SK-N-SH (cell line): Measurements from ENCODE around the gene RPL28. TPM values are rescaled to one million over a fixed set of nuclear protein-coding genes. Genes with fewer than 3 reads are reported as not detected.

Experiments used
- CTCF ChIA-PET: fragments of 300-600, 350-600 bp; formaldehyde crosslinking; extraction: SDS; loops from one replicate; lab custom pipeline; 2021; lab: Yijun Ruan, JAX
- POLR2A ChIA-PET: fragments of 350-600 bp; sonication (Branson Sonifier 250); formaldehyde crosslinking; extraction: SDS; loops from one replicate; lab custom pipeline; 2020; ENCODE audit warnings: antibody characterized with exemption, inconsistent platforms; lab: Yijun Ruan, JAX
- DNase-seq: peaks from one replicate; pipeline ENCODE4 v3.0.0; 2012
- H2AFZ ChIP-seq: fragments of 200-600 bp; sonication (generic); 2 replicates; pipeline ENCODE4 v1.8.1; 2016; ENCODE audit warnings: antibody characterized with exemption, mild to moderate bottlenecking, low read depth
- H3F3A ChIP-seq: fragments of 200-600 bp; sonication (generic); replicated peaks from 2 replicates; pipeline ENCODE3; 2016; ENCODE audit warnings: antibody characterized with exemption, mild to moderate bottlenecking; ENCODE audit not compliant: insufficient read depth
- H3K27ac ChIP-seq, 2 experiments: fragments of 200-500 bp in 1 of 2; fragments of 200-600 bp in 1 of 2; sonication (Bioruptor generic) in 1 of 2; sonication (generic), shearing (Covaris generic) in 1 of 2; 2 replicates each; pipeline versions ENCODE4 v1.5.1 to v1.6.1; 2014 to 2016; ENCODE audit warnings: low read depth in 2 of 2, inconsistent platforms in 1 of 2, low read length in 1 of 2, mild to moderate bottlenecking in 1 of 2, mixed read lengths in 1 of 2
- H3K27me3 ChIP-seq: fragments of 200-600 bp; sonication (generic), shearing (Covaris generic); 2 replicates; pipeline ENCODE4 v1.6.1; 2016; ENCODE audit warnings: mixed run types; ENCODE audit not compliant: insufficient read depth
- H3K36me3 ChIP-seq, 2 experiments: fragments of 200-500 bp in 1 of 2; fragments of 200-600 bp in 1 of 2; sonication (Bioruptor generic) in 1 of 2; sonication (generic) in 1 of 2; replicated peaks in 1 of 2; 2 replicates each; pipeline versions ENCODE3 to v1.5.1; 2014 to 2016; ENCODE audit warnings: low read length in 1 of 2, mild to moderate bottlenecking in 1 of 2; ENCODE audit not compliant: insufficient read depth in 2 of 2, control insufficient read depth in 1 of 2
- H3K4me1 ChIP-seq, 2 experiments: fragments of 200-500 bp in 1 of 2; fragments of 200-600 bp in 1 of 2; sonication (Bioruptor generic) in 1 of 2; sonication (generic), shearing (Covaris generic) in 1 of 2; 2 replicates each; pipeline versions ENCODE4 v1.5.1 to v1.6.1; 2014 to 2016; ENCODE audit warnings: low read depth in 1 of 2, low read length in 1 of 2, mixed run types in 1 of 2; ENCODE audit not compliant: insufficient read depth in 2 of 2, control insufficient read depth in 1 of 2
- H3K4me2 ChIP-seq: fragments of 200-600 bp; sonication (generic), shearing (Covaris generic); 2 replicates; pipeline ENCODE4 v1.6.1; 2017; ENCODE audit warnings: mixed run types
- H3K4me3 ChIP-seq, 2 experiments: fragments of 200-500 bp in 1 of 2; fragments of 200-600 bp in 1 of 2; sonication (Bioruptor generic) in 1 of 2; sonication (generic), shearing (Covaris generic) in 1 of 2; 2 replicates each; pipeline versions ENCODE4 v1.5.1 to v1.8.1; 2014 to 2016; ENCODE audit warnings: low read depth in 2 of 2, inconsistent platforms in 1 of 2, low read length in 1 of 2, mild to moderate bottlenecking in 1 of 2, mixed read lengths in 1 of 2, moderate library complexity in 1 of 2
- H3K79me2 ChIP-seq: fragments of 200-600 bp; sonication (generic); 2 replicates; pipeline ENCODE4 v1.8.1; 2017; ENCODE audit warnings: mild to moderate bottlenecking; ENCODE audit not compliant: insufficient read depth
- H3K9ac ChIP-seq: fragments of 200-600 bp; sonication (generic); 2 replicates; pipeline ENCODE4 v1.6.1; 2017; ENCODE audit warnings: mixed run types
- H3K9me2 ChIP-seq: fragments of 200-600 bp; sonication (generic); 2 replicates; pipeline ENCODE4 v1.6.1; 2017; ENCODE audit warnings: mixed run types
- H3K9me3 ChIP-seq: fragments of 200-600 bp; sonication (generic); 2 replicates; pipeline ENCODE4 v1.6.1; 2017; ENCODE audit warnings: mixed run types, mild to moderate bottlenecking, moderate library complexity
- H4K20me1 ChIP-seq: fragments of 200-600 bp; sonication (generic); 2 replicates; pipeline ENCODE4 v1.6.1; 2017; ENCODE audit warnings: mild to moderate bottlenecking, mixed run types; ENCODE audit not compliant: insufficient read depth
- ELF1 ChIP-seq: IDR thresholded peaks from 2 replicates; pipeline ENCODE4 v1.4.0; 2012
- EP300 ChIP-seq, 2 experiments: IDR thresholded peaks; 2 replicates each; pipeline versions ENCODE4 v1.4.0 to v1.6.1; 2012; ENCODE audit warnings: borderline replicate concordance in 1 of 2, low read depth in 1 of 2, low read length in 1 of 2
- GATA2 ChIP-seq: sonication (generic); formaldehyde crosslinking; IDR thresholded peaks from 2 replicates; pipeline ENCODE4 v1.5.0; 2020; ENCODE audit warnings: mild to moderate bottlenecking, missing genetic modification reagents
- JUND ChIP-seq: IDR thresholded peaks from 2 replicates; pipeline ENCODE4 v1.4.0; 2012
- MAX ChIP-seq: IDR thresholded peaks from 2 replicates; pipeline ENCODE4 v1.4.0; 2012; ENCODE audit warnings: low read depth
- MEF2A ChIP-seq: IDR thresholded peaks from 2 replicates; pipeline ENCODE4 v1.4.0; 2012; ENCODE audit warnings: low read depth, borderline replicate concordance
- MXI1 ChIP-seq: IDR thresholded peaks from 2 replicates; pipeline ENCODE4 v1.6.1; 2012; ENCODE audit warnings: mild to moderate bottlenecking, low read depth, low read length, improper control_type of control experiment
- NFIC ChIP-seq: IDR thresholded peaks from 2 replicates; pipeline ENCODE4 v1.4.0; 2012; ENCODE audit warnings: borderline replicate concordance
- NRF1 ChIP-seq: IDR thresholded peaks from 2 replicates; pipeline ENCODE4 v1.6.1; 2012; ENCODE audit warnings: low read depth, mild to moderate bottlenecking, low read length
- PBX3 ChIP-seq: IDR thresholded peaks from 2 replicates; pipeline ENCODE4; 2012
- POLR2AphosphoS5 ChIP-seq: IDR thresholded peaks from 2 replicates; pipeline ENCODE4 v1.6.1; 2012; ENCODE audit warnings: low read depth, low read length
- RAD21 ChIP-seq: IDR thresholded peaks from 2 replicates; pipeline ENCODE4 v1.6.1; 2012; ENCODE audit warnings: mild to moderate bottlenecking, low read length
- REST ChIP-seq: IDR thresholded peaks from 2 replicates; pipeline ENCODE4 v1.6.1; 2012; ENCODE audit warnings: mild to moderate bottlenecking, low read depth, low read length, moderate library complexity
- RFX5 ChIP-seq: IDR thresholded peaks from 2 replicates; pipeline ENCODE4 v1.6.1; 2012; ENCODE audit warnings: mild to moderate bottlenecking, improper control_type of control experiment, low read length
- RXRA ChIP-seq: IDR thresholded peaks from 2 replicates; pipeline ENCODE4 v1.4.0; 2012; ENCODE audit warnings: low read depth, mild to moderate bottlenecking, borderline replicate concordance
- SIN3A ChIP-seq: IDR thresholded peaks from 2 replicates; pipeline ENCODE4 v1.6.1; 2012; ENCODE audit warnings: low read depth, mild to moderate bottlenecking, low read length, moderate library complexity, borderline replicate concordance
- TAF1 ChIP-seq: IDR thresholded peaks from 2 replicates; pipeline ENCODE4 v1.6.1; 2012; ENCODE audit warnings: low read depth, mild to moderate bottlenecking, low read length, moderate library complexity, borderline replicate concordance
- WGBS: methylation state at CpG from one replicate; pipeline ENCODE4 v1.1.6; 2017; ENCODE audit warnings: low lambda C conversion rate; 5-methylcytosine and 5-hydroxymethylcytosine counted together
- polyA plus RNA-seq, 3 experiments: library from polyadenylated mRNA; depleted of rRNA; stranded (reverse); fragments of >200 nt; gene quantifications; 2 replicates each; pipeline ENCODE4 v1.2.3, GENCODE V29; 2012
- TF ChIP-seq, protein P1 (sequence below): fragments of 150-350 bp; IDR thresholded peaks from 2 replicates; pipeline ENCODE4 v1.6.1; 2016; ENCODE audit warnings: mild to moderate bottlenecking, low read depth, low read length

The RPL28 gene
- polyA plus RNA-seq, 1 of the 3 experiments (the other 2 are of a cell fraction) = 2,368 TPM

GRCh38 chr19:55382522-55383054, 3.1 kb upstream of the RPL28 start:
- DNase-seq = no peak
- TF ChIP-seq MXI1 (no peak), MAX (no peak), EP300 (IDR thresholded peaks at IDR 0.05; ENCODE audit: borderline replicate concordance in 1 of 2, low read depth in 1 of 2, low read length in 1 of 2) (no peak), TAF1 (no peak), NRF1 (no peak), RAD21 (no peak), GATA2 (CRISPR knock-in tag) (no peak), RFX5 (no peak), MEF2A (no peak), JUND (no peak), PBX3 (no peak), RXRA (no peak), SIN3A (no peak), ELF1 (no peak), POLR2AphosphoS5 (no peak), NFIC (no peak), REST (no peak)
- TF ChIP-seq, protein P1, sequence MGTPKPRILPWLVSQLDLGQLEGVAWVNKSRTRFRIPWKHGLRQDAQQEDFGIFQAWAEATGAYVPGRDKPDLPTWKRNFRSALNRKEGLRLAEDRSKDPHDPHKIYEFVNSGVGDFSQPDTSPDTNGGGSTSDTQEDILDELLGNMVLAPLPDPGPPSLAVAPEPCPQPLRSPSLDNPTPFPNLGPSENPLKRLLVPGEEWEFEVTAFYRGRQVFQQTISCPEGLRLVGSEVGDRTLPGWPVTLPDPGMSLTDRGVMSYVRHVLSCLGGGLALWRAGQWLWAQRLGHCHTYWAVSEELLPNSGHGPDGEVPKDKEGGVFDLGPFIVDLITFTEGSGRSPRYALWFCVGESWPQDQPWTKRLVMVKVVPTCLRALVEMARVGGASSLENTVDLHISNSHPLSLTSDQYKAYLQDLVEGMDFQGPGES = no peak
- POLR2A ChIA-PET = interaction anchor here (1.6 kb wide), 1 partner anchor 14 kb away, joined by 3 read pairs; no protein-coding TSS in a partner anchor
- Histone ChIP-seq H3K4me2 (no peak overlapping the region), H4K20me1 (peaks cover 17% of the 10 kb centered on the region), H3K9ac (no peak overlapping the region), H2AFZ (no peak overlapping the region), H3F3A (peaks cover 5% of the 10 kb centered on the region), H3K4me1 (peaks cover 6 to 29% of the 10 kb centered on the region in 2 experiments; a peak in 2 of 4 replicates), H3K9me3 (no peaks in the 10 kb centered on the region), H3K9me2 (no peaks in the 10 kb centered on the region), H3K27ac (no peak overlapping the region), H3K27me3 (no peaks in the 10 kb centered on the region), H3K79me2 (peaks cover 18% of the 10 kb centered on the region), H3K4me3 (no peak overlapping the region), H3K36me3 (peaks cover 8 to 15% of the 10 kb centered on the region in 2 experiments)
- WGBS = 100% methylated on average over 3 of the region's 3 CpGs
- CTCF ChIA-PET = interaction anchor here (0.9 to 2.9 kb wide), 9 partner anchors 9 to 104 kb away, joined by 3 to 33 read pairs (median 8); partner anchors contain the start of gene IL11
